C1 segment of cervical spinal cord (tissue), 14 donors: ENCODE data around the gene TCEA2.
"Not testable (repeated sequence)": the region's sequence is repeated elsewhere in the genome, so short reads cannot be mapped to it uniquely, and the experiment has no call there.

Experiments
- DNase-seq, 14 donors: peaks; one replicate each; lab custom pipeline; 2025; lab: John Stamatoyannopoulos, UW

The TCEA2 gene

DNA sequence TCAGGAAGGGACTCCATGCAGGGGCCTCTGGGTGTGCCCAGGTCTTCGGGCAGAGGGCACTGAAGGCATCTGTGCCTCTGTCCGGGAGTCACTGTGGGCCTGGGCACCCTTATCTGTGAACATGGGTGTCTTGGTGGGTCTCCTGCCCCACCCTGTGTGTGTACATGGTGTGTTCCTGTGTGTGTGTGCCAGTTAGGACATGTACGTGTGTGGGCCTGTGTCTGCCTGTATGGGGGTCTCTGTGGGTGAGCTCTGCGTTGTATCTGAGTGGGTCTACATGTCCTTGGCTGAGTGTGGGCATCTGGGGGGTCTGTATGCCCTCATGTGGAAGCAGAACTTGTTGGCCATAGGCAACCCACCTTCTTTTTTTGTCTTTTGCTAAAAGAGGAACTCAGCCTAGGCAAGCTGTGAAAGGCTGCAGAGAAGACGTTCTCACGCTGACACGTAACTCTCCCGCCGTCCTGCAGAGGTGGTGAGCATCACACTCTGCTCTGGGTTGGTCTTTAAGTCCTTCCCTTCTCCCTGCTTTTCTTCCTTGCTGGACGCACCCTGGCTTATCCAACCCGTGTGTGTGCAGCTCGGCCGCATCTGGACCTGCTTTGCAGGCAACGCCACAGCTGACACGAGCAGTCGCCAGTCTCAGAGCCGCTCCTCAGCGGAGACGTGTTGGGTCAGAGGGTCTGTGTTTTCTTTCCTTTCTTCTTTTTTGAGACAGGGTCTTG is 44.9 kb downstream of the TCEA2 start:
- DNase-seq = no peak

DNA sequence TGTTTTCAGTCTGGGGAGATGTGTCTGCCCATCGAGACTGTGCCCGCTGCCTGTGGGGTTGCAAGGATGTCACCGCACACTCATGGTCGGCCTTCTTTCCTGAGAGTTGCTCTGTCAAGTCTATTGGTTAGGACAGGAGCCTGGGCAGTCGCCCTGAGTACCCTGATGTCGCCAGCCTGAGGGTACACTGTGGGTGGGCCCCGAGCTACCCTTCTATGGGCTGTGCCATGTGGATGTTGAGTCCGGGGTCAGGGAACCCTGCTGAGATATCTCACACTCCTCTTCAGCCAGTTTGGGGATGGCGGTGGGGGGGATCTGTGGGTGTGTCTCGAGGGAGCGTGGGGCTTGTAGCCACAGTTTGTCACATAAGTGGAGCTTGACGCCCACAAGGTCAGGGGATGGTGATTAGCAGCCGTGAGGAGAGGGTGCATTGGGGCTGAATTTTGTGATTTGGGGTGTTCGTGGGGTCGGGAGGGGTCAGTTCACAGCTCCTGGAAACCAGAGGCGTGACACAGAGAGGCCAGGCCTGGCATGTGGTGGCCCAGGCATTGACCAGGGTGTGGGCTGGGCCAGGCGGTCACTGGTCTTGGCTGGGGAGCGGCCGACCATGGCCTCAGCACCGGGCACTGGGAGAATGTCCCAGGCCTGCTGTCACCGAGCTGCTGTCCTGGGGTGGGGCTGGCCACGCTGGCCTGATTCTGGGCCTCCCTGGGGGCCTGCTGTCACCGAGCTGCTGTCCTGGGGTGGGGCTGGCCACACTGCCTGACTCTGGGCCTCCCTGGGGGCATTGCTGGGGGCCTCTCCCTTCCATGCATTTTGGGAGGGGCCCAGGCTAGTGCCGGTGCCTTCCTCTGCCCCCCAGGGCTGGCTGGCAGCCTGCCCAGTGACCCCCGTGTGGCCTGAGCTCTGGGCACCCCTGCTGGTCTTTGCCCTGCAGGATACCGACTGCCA is 46.0 kb downstream of the TCEA2 start:
- DNase-seq = no peak

DNA sequence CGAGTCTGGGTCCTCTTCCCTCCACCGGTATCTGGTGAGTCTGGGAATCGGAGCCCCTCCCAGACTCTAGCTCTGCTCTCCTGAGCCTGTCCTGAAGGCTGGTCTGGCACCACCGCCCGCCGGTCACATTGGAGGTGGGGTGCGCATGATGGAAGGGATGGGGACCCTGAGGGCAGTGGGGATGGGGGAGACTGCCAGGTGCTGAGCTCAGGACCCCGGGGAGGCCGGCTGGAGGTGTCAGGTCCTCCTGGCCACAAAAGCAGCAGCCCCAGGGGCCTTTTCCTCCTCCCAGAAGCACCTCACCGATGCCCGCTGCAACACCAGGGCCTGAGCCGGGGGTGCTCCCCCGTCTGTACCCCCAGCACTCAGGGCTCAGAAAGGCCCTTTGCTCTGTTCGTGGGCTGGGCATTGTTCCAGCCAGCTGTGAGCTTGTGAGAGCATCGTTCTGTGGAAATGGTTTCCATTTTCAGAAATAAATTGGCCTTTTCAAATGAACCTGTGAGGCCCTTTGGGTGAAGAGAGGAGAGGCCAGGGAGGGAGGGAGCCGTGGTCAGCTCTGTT is 46.9 kb downstream of the TCEA2 start:
- DNase-seq = no peak

DNA sequence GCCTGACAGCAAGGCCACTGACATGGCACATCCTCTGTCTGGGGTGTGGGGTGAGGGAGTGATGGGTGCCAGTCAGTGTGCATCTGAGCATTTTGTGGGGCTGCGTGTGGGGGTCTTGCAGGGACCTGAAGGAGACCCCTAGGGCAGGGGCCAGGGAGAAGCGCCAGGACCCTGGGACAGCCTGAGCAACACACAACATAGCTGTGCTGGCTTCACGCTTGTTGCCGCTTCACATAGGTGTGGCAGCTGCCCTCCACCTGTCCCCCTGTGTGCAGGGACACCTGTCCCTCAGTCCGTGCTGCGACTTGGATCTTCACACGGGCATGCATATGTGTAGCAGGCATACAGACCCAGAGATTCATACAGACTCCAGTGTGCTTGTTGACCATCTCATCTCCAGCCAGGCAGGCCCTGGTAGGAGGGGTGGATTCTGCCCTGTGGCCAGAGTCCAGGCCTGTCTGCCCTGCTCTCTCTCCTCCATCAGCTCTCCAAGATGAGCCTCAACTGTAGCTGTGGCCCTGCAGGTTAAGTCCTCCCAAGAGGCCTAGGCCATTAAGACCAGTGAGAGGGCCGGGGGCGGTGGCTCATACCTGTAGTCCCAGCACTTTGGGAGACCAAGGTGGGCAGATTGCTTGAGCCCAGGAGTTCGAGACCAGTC is 47.5 kb downstream of the TCEA2 start:
- DNase-seq = no peak

DNA sequence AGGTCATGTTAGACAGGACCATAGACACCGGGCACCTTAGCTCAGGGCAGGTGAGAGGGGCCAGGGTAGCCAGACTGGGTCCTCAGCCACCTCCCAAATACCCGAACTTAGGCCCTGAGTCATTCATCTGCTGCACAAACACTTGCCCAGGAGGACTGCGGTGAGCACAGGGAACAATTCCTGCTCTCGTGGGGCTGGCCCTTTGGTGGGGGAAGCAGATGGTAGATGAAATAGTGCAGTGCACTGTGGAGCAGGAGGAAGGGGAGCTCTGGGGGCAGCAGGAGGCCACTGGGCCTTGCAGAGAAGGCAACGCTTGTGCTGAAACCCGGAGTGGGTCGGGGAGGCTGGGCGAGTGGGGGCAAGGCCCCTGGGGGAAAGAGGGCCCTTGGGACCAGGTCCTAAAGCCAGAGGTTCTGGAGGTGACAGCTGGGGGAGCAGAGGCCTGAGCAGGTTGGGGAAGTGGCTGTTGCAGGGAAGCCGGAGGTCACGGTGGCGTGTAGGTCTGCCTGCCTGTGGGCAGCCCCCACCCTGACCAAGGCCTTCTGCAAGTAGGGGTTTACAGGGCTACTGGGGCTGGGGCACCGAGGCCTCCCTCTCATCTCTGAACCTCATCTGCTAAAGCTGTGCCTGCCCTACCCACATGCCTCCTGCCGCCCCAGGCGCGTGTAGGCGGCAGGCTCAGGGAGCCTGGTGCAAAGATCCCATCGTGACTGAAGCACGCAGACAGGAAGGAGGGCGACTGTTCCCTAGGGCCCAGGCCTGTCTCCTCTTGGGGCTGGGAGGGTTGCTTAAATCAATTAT is 49.0 kb downstream of the TCEA2 start:
- no peak for DNase-seq

DNA sequence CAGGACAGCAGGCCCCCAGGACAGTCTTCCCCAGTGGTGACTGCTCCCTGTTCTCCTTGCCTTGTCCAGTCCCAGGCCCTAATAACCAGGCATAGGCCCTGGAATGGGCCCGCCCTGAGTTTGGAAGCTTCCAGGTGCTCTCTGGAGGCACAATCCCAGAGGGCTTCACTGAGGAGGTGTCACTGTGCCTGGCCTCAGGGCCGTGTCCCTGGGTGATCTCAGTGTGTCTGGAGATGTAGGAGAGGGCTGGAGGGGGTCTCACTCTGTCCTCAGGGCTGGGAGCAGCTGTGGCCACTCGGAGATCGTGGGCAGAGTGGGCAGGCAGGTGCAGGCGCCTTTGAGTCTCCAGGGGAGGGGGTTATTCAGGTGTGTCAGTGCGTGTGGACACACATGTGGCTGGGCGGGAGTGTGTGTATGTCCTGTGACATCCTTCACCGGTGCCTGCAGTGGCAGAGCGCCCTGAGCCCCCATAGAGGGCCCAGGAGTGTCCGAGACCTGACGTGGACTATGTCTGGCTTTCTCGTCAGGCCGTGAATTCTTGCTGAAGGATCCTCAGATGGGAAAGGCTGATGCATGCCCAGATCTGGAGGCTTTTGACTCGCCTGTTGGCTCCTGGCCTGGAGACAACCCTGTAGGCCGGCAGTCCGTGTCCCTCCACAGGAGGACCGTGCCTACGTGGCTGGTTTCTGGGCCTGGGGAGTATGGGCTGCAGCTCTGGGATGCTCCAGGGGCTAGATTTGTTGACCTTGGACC is 49.9 kb downstream of the TCEA2 start:
- DNase-seq = peak in 1 of 14 donors; percentile 52

DNA sequence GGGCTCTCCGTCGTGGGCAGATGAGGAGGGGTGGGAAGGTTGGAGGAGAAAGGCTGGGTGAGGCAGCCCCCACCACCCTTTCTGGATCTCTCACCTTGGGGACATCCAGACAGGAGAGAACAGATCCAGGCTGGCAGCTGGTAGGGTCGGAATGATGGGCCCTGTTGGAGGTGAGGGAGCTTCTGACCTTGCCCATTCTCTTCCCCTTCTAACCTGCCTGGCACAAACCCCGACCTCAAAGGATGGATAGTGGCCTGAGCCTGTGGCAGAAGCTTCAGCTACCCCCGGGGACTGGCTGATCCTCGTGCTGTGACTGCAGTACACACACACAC is 50.4 kb downstream of the TCEA2 start:
- DNase-seq = no peak

DNA sequence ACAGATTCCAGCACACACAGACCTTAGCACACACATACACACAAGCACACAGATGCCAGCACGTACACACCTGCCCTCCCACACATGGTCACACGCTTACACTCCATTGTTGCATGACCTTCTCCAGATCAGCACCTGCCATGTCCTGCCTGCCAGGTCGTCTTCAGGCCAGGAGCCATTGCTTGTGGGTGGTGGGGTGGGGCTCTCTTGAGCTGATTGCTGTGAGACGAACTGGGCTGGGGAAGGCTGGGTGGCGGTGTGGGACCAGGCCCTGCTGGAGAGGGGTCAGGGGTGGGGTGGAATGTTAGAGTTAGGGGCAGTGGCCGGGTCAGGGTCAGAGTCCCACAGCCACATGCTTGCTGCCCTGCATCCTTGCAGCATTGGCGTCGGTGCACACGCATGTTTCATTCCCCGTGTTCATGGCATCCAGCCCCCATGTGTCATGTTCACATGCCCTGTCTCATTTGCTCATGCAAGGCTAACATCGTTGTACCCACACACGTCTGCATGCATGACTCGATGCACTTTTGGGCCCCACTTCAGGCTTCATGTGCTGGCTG is 50.9 kb downstream of the TCEA2 start:
- DNase-seq = no peak

DNA sequence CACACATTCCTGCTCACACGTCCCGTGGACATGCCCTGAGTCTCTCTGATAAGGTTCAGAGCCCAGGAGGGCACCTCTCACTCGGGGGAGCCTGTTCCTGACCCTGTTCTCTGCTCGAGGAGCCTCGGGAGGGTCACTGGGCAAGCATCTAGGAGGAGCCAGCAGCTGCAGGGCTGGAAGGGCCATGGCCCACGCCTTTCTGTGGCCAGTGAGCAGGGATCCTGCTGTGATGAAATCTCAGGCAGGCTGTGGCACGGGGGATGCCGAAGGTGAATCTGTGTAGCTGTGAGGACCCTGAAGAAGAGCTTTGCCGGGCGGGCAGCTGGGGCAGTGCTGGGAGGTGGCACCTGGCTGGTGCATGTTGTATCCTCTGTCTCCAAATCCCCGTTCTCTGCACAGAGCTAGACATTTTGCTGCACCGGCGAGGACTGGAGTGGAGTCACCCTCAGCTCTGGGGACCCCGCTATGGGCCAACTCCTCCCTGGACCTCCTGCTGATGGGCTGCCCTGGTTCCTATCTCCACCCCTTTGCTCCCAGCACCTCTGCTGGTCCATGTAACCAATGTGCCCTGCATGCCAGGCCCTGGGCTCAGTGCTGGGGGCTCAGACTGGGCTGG is 51.5 kb downstream of the TCEA2 start:
- no peak for DNase-seq

DNA sequence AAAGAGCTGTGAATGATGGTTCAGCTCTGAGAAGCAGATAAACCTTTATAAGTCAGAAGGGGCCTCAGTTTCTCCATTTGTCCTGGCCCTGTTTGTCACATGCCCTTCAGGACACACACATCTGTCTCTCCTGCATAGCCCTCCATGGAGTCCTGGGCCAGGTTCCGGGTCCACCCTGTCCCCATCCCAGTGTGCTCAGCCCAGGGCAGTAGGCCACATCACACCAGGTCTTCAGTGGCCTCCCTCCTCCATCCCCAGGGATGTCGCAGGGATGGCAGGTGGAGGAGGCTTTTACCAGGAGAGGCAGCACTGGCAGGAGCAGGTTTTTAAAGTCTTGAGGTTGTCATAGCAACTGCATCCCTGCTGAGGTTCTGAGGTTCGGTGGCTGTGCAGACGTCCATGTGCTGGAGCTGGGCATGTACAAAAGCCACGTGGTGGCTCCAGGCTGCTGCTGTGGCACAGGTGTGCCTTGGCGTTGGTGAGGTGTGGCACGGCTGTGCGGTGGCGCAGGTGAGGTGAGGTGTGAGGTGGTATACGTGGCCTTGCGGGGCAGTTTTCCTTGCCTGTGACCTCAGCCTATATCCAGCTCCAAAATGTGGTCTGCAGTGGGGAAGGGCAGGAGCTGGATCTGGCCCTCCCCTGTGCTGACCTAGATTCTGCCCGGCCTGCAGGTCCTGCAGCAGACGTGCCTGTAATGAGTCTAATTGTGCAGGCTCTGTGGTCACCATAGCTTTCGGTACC is 52.3 kb downstream of the TCEA2 start:
- peak in 1 of 14 donors; percentile 92 for DNase-seq

DNA sequence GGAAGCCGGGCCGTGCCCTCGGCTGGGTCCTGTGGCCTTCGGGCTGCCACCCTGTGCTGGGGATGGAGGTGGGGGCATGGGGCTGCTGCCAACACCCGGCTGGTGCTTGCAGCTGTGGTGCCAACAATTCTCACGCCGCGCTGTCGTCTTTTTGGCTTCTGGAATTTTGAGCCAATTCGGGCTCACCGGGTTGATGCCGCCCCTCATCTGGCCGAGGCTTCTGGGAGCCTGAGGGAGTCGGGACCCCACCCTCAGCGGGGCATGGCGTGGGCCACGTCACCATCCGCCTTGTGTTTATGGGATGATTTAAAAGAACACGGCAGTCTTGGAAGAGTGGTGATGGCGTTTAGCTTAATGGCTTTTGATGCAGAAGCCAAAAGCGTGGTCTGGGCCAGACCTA is 53.0 kb downstream of the TCEA2 start:
- DNase-seq = no peak

DNA sequence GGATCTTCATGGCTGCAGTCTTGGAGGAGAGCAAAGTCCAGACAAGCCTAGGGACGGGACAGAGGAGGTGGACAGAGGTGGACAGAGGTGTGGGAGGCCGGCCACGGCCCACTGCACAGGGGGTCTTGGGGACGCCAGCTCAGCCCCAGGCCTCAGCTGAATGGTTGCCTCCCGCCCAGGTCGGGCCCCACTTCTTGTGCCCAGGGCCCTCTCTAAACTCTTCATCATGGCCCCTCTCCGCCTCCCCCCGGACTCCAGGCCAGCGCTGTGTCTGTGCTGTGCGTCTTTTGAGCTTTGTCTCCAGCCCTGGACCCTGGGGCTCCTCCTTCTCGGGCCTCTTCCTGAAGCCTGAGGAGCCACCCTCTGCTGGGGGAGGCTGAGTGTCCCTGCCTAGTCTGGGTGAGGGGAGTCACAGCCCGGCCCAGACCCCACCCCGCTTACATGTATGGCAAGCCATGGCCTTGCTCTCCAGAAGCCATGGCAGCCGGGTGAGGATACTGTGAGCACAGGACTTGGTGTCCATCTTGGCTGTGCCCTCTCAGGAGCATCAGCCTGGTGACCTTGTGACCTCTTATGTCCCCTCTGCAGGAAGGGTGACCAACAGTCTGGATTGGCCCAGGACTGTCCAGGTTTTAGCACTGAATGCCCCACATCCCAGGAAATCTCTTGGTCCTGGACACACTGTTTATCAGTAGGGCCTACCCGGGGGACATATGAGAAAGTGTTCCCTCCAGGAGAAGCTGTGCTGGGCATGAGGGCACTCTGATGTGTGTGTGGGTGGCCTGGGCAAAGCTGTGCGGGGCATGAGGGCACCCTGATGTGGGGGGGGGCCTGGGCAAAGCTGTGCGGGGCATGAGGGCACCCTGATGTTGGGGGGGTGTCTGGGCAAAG is 53.8 kb downstream of the TCEA2 start:
- DNase-seq = no peak

DNA sequence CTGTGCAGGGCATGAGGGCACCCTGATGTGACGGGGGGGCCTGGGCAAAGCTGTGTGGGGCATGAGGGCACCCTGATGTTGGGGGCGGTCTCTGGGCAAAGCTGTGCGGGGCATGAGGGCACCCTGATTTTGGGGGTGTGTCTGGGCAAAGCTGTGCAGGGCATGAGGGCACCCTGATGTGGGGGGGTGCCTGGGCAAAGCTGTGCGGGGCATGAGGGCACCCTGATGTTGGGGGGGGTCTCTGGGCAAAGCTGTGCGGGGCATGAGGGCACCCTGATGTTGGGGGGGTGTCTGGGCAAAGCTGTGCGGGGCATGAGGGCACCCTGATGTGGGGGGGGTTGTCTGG is 54.4 kb downstream of the TCEA2 start:
- DNase-seq = not testable (repeated sequence)

DNA sequence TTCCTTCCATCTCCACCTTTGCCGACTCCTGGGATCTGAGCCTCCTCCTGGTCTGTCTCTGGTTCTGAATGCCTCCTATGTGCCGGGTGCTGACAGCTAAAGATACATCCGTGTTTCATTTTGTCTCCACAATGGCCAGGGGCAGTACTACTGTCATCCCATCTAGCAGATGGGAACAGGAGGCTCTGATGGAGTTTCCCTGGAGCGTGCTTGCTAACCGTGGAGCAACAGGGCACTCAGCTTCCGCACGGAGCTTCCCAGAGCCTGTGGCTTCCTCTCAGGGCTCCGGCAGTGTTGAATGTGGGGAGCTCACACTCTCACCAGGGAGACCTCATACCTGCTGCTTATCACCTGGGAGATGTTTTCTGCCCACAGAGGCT is 56.3 kb downstream of the TCEA2 start:
- DNase-seq = no peak

DNA sequence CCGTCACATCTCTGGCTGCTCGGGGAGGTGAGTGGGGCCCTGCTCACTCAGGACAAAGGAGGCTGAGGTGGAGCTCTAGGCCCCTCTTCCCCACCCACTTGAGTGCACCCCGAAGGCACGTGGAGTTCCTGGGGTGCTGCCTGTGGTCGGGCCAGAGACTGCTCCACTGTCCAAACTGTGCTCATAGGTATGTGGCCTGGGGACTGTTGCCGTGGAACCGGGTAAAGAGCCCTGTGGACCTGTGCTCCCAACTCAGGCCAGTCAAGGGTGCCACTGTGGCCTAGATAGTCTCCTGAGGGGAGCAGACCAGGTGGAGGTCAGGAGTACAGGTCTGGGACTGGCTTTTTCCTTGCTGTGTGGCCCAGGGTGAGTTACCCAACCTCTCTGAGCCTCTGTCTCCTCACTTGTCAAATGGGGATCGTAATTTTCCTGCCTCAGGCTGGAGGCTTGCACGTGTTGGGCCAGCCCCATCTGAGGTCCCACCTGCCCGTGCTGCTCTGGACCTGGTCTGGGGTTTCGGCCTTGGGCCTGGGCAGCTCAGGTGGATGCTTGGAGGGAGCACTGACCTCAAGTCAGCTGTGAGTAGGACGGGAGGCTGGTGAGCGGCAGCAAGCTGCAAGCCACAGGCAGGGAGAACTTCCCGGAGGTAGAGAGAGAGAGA is 56.8 kb downstream of the TCEA2 start:
- DNase-seq = no peak

DNA sequence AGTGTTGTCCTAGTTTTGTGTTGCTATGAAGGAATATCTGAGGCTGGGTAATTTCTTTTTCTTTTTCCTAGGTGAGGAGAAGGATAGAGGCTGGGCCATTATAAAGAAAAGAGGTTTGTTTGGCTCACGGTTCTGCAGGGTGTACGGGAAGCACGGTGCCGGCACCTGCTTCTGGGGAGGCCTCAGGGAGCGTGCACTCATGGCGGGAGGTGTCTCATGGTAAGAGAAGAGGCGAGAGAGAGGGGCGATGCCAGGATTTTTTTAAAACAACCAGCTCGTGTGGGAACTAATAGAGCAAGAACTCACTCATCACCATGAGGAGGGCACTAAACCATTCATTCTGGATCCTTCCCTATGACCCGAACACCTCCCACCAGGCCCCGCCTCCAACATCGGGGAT is 58.6 kb downstream of the TCEA2 start:
- DNase-seq = no peak
